Measurements from ENCODE around the gene RBM42. TPM values are rescaled to one million over a fixed set of nuclear protein-coding genes. Genes with fewer than 3 reads are reported as not detected.

The RBM42 gene
- polyA plus RNA-seq, 4 donors: 57.9 to 94.9 (median 60.8) TPM

DNA sequence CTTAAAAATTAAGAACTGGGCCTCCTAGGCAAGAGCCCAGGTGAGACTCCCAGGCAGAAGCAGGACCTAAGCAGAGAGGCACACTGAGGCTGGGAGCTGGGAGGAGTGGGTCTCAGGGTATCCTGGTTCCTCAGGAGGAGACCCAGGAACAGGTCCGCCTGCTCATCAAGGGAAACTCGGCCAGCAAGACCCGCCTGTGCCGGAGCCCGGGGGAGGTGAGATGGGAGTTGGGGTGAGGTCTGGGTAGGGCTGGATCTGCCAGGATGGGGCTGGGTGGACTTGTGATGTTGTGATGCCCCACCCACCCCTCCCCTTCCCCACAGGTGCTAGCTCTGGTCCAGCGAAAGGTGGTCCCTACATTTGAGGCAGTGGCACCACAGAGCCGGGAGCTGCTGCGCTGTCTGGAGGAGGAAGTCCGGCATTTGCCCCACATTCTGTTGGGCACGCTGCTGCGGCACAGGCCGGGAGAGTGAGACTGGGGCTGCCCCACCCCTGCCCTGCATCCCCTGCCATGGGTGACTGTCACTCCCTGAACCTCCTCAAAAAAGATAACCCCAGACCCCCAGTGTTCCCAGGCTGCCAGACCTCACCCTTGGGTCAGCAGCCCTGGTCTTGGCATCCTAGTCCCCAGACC is 9.4 kb upstream of the RBM42 start:
- DNase-seq (ENCODE audit: low read depth in 4 of 4, low spot score in 3 of 4): no peak

DNA sequence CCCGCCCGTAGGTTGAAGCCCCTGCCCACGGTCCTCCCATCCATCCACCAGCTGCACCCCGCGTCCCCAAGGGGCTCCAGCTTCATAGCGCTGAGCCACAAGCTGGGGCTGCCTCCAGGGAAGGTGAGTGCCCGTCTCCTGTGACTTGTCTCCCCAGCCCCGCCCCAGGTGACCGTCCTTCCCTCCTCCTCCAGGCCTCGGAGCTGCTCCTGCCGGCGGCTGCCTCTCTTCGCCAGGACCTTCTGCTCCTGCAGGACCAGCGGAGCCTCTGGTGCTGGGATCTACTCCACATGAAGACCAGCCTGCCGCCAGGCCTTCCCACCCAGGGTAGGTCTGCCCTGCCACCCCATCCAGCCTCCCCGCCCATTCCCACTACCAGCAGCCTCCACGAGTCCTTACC is 8.8 kb upstream of the RBM42 start:
- no peak for DNase-seq (ENCODE audit: low read depth in 4 of 4, low spot score in 3 of 4)

DNA sequence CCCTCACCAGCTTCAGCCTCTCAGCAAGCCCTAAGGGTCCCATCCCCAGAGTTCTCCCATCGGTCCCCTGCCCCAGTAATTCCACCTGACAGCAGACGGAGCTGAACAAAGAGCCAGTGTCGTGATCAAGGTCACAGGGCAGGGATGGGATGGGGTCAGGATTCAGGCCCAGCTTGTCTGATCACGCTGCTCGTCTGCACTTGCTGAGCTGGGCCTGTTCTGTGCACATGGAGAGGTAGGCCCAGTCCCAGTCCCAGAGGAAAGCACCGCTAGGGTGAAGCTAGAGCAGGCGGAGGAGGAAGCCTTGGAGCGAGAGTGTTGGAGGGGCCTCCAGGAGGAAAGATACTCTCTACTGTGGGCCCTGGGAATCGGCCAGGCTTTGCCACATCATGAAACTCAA is 7.1 kb upstream of the RBM42 start:
- no peak for DNase-seq (ENCODE audit: low read depth in 4 of 4, low spot score in 3 of 4)

DNA sequence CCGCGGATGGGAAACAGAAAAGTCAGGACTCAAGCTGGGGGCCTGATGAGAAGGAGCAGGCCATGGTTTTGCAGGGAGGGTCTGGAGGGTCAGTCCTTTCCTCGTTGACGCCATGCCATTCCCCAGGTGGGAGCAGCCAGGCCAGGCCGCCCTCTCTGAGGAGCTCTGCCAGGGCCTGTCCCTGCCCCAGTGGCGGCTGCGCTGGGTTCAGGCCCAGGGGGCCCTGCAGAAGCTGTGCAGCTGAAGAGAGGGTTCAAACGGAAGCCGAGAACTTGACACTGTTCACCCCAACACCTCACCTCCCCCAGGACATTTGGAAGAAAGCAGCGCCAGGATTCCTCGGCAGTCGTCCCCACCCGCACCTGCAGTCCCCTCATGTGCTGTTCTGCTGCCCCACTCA is 6.1 kb upstream of the RBM42 start:
- no peak for DNase-seq (ENCODE audit: low read depth in 4 of 4, low spot score in 3 of 4)

DNA sequence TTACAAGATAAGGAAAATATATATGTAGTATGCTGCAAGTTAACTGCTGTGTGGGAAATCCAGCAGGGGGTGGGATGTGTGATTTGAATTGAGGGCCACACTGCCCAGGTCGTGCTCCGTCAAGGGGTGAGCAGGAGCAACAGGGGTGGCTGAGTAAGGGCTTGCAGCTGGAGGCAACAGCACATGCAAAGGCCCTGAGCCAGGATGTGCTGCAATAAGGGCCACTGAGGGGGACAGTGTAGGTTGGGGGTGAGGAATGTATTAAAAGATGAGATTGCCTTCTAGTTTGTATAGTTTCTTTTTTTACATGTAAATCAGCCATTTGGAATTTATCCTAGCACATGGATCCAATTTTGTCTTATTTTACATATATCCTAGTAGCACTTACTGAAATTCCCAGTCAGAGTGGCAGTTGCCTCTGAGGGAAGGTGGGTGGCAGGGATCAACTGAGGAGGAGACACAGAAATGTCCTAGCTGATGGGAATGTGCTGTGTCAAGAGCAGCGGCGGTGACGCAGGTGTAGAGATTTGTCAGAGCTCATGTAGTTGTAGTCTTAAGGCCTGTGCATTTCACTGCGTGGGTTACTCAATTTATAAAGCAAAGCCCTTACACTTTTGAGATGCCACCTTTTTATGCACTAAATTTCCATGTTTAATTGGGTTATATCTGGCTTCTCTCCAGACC is 5.4 kb upstream of the RBM42 start:
- no peak for DNase-seq (ENCODE audit: low read depth in 4 of 4, low spot score in 3 of 4)

DNA sequence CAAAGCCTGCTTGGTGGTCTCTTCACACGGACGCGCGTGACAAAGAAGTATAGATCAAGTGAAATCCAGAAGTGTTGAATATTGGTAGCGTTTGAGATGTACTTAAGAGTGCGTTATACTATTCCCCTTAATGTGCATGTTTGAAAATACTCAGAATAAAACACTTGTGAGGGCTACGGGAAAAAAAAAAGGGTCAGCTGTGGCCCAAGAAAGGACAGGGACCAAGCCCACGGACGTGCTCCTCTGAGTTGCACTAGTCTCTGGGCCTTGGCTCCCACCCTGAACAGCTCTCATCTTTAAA is 622 bp upstream of the RBM42 start:
- DNase-seq (ENCODE audit: low read depth in 4 of 4, low spot score in 3 of 4): no peak

DNA sequence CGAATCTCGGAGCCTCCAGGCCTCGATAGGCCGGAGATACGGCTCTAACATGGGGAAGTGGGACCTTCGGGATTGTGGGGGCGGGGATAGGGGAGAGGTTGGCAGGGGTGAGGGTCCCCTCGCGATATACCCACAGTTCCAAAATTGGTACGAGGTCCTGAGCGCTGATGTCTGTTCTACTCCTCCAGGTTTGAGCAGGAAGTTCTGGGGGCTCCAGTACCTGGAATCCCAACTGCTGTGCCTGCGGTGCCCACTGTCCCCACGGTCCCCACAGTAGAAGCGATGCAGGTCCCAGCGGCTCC is 447 bp downstream of the RBM42 start:
- DNase-seq (ENCODE audit: low read depth in 4 of 4, low spot score in 3 of 4): no peak

DNA sequence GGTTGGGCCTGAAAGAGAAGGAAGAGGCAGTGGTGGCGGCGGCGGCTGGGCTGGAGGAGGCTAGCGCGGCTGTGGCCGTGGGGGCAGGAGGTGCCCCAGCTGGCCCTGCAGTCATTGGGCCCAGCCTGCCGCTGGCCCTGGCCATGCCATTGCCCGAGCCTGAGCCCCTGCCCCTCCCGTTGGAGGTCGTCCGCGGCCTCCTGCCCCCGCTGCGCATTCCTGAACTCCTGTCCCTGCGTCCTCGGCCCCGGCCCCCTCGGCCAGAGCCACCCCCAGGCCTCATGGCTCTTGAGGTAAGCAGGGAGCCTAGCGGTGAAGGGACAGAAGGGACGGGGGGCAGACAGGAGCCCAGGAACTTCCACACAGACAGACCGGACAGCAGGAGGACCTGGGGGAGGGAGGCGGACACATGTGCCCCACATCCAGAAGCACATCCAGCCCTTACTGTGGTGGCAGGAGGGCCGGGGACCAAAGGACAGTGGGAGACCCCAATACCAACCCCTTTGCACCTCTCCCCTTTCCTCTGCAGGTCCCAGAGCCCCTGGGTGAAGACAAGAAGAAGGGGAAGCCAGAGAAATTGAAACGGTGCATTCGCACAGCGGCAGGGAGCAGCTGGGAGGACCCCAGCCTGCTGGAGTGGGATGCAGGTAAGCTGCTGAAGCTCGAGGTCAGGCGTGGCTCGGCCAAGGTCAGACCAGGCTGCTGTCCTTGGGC is 5.0 kb downstream of the RBM42 start:
- no peak for DNase-seq (ENCODE audit: low read depth in 4 of 4, low spot score in 3 of 4)

DNA sequence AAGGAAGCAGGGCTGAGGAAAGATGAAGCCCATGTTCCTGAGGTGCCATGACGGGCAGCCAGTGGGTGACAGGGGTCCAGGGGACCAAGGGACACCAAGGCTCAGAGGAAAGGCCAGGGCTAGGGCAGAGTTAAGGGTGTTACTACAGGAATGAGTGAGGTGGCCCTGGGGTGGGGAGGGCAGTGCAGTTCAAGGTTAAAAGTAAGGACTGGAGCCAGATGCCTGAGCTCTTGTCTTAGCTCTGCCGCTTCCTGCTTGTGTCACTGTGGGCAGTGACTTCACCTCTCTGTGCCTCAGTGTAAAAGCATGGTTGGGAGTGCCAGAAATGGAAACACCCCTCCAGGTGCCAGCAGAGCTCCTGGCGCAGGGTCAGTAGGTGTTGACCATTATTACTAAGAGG is 7.8 kb downstream of the RBM42 start:
- DNase-seq (ENCODE audit: low read depth in 4 of 4, low spot score in 3 of 4): no peak

DNA sequence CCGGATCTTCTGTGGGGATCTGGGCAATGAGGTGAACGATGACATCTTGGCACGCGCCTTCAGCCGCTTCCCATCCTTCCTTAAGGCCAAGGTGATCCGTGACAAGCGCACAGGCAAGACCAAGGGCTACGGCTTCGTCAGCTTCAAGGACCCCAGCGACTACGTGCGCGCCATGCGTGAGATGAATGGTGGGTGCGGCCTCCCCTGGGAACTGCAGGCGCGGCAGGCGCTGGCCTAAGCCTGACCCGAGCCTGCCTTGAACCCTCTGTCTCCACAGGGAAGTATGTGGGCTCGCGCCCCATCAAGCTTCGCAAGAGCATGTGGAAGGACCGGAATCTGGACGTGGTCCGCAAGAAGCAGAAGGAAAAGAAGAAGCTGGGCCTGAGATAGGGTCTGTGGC is 8.3 kb downstream of the RBM42 start:
- no peak for DNase-seq (ENCODE audit: low read depth in 4 of 4, low spot score in 3 of 4)

DNA sequence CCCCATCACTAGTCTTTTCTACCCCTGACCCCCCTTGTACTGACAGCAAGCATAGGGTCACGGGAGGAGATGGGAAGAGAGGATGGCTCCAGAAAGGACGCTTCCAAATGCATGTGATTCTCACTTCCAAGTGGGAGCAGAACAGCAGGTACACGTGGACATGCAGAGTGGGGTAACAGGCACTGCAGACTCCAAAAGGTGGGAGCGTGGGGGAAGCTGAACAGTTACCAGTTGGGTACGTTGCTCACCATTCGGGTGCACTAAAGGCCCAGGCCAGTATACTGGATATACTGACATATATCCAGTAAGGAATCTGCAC is 10.4 kb downstream of the RBM42 start:
- no peak for DNase-seq (ENCODE audit: low read depth in 4 of 4, low spot score in 3 of 4)

DNA sequence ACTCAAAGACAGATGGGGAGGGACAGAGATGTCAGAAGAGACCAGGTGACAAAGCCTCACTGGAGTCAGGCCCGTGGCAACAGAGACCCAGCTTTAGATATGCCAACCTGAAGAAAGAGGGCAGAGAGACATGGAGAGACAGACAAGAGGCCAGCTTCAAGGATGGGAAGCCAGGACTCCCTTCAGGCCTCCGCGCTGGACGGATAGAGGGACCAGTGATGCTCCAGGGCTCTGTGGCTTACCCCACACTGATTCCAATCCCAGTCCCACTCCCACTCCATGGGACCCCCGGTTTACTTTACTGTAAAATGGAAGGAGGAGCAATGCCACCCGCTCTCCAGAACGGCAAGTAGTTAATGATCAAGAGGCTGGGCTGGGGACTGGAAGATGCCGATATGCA is 11.0 kb downstream of the RBM42 start:
- no peak for DNase-seq (ENCODE audit: low read depth in 4 of 4, low spot score in 3 of 4)

DNA sequence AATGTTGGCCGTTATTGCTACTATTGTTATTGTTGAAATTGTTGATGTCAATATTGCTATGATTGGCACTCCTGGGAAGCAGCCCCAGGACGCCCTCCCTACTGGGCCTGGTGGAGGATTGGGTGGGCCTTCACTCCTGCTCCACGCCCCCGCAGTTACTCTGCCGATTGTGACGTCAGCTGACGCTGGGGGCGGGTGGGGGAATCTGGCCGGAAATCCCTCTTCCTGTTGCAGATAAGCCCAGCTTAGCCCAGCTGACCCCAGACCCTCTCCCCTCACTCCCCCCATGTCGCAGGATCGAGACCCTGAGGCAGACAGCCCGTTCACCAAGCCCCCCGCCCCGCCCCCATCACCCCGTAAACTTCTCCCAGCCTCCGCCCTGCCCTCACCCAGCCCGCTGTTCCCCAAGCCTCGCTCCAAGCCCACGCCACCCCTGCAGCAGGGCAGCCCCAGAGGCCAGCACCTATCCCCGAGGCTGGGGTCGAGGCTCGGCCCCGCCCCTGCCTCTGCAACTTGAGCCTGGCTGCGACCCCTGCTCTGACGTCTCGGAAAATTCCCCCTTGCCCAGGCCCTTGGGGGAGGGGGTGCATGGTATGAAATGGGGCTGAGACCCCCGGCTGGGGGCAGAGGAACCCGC is 12.8 kb downstream of the RBM42 start, which contains the start of gene ETV2:
Gene ETV2 (plus strand): TSS at position 231 of the 637 bp plus-strand sequence. CDS start 716 bp downstream, outside the sequence.
- DNase-seq (ENCODE audit: low read depth in 4 of 4, low spot score in 3 of 4): no peak

DNA sequence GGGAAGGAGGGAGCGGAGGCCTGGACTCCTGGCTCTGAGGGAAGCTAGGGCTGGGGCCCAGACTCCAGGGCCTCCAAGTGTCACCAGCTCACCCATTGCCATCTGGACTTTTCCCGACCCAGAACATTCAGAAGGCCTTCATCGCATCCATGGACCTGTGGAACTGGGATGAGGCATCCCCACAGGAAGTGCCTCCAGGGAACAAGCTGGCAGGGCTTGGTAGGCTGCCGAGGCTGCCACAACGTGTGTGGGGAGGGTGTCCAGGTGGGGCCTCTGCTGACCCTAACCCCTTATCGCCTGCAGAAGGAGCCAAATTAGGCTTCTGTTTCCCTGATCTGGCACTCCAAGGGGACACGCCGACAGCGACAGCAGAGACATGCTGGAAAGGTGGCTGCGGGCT is 13.5 kb downstream of the RBM42 start:
- DNase-seq (ENCODE audit: low read depth in 4 of 4, low spot score in 3 of 4): no peak

DNA sequence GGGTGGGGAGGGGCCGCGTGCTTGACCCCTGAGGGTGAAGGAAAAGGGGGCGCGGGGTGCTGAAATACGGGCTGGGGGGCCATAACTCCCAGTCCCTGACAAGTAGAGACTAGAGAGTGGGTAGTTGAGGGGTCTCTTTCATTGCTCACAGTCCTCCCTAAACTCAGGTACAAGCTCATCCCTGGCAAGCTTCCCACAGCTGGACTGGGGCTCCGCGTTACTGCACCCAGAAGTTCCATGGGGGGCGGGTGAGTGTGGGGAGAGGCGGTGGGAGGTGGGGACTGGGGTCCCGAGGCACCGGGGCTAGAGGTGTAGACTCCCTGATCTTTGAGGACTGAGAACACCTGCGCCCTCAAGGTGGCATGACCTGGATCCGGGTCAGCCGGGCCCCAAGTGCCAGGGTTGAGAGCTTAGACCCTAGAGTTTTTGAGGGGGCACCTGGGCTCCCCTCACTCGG is 14.0 kb downstream of the RBM42 start:
- no peak for DNase-seq (ENCODE audit: low read depth in 4 of 4, low spot score in 3 of 4)

DNA sequence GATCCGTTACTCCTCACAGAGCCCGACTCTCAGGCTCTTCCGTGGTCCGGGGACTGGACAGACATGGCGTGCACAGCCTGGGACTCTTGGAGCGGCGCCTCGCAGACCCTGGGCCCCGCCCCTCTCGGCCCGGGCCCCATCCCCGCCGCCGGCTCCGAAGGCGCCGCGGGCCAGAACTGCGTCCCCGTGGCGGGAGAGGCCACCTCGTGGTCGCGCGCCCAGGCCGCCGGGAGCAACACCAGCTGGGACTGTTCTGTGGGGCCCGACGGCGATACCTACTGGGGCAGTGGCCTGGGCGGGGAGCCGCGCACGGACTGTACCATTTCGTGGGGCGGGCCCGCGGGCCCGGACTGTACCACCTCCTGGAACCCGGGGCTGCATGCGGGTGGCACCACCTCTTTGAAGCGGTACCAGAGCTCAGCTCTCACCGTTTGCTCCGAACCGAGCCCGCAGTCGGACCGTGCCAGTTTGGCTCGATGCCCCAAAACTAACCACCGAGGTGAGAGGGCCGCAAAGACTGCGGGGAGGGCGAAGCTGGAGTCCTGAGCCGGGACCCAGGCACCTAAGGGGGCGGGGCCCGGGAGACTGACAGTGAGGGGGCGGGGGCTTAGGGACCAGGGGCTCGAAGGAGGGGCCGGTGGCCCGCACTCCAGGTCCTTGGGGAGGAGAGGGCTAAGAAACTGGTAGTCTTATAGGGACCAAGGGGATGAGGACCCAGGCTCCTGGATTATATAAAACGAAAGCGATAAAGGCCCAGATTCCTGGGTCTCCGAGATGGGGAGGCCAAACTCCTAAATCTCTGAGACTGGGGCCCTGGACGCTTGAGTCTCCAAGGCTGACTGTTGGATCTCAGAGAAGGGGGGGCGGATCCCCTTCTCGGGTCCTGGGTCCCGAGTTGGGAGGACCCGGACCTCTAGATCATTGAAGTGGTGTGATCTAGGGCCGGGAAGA is 14.7 kb downstream of the RBM42 start:
- DNase-seq (ENCODE audit: low read depth in 4 of 4, low spot score in 3 of 4): peak; percentile 73 to 84 (median 74)

DNA sequence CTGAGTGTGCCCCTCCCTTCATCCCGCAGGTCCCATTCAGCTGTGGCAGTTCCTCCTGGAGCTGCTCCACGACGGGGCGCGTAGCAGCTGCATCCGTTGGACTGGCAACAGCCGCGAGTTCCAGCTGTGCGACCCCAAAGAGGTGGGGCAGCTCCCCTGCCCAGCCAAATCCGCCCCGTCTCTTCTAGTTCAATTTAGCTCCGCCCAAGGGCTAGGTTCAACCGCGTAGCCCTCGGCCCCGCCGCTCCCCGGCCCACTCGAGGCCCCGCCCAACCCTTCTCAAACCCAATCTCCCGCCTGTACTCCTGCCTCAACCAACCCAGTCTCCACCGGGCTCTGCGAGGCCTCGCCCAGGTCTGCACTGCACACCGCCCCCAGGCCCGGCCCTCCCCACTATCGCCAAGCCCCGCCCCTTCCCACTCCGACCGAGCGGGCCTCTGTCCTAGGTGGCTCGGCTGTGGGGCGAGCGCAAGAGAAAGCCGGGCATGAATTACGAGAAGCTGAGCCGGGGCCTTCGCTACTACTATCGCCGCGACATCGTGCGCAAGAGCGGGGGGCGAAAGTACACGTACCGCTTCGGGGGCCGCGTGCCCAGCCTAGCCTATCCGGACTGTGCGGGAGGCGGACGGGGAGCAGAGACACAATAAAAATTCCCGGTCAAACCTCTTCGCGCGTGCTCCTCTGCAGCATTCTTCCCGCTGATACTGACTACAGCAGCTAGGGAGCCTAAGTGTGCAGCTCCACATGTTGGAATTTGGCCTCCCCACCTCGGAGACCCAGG is 15.6 kb downstream of the RBM42 start:
- peak; percentile 67 to 77 (median 68) for DNase-seq (ENCODE audit: low read depth in 4 of 4, low spot score in 3 of 4)

DNA sequence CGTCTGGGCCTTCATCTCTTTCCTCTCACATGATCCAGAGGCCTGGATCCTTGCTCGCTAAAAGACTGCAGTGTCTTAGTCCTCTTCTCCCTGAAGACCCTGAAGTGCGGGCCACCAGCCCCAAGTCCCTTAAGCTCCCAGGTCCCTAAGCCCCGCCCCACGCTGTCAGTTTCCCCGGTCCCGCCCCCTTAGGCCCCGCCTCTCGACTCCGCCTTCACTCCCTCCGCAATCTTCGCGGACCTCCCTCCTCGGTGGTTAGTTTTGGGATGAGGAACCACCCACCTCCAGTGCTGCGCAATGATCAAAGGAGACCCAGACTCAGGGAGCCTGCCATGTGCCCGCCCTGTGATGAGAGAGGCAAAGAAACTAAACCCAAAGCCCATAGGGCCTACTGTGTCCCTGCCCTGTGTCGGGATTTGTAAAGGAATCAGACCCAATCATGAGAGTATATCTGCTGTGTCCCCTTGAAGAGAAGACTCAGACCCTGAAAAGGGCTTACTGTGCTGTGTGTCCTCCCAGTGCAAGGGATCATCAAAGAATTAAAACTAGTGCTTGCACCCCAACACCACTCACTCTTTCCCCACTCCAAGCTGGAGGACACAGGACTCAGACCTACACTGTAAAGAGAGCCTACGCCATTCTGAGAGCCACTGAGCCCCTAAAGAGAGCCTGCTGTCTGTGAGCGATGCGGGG is 16.3 kb downstream of the RBM42 start:
- peak in 3 of 4 donors; percentile 23 to 53 (median 46) for DNase-seq (ENCODE audit: low read depth in 4 of 4, low spot score in 3 of 4)
